Liver (tissue), 9 donors: ENCODE results near the gene DNM3. TPM values are rescaled to one million over a fixed set of nuclear protein-coding genes. Genes with fewer than 3 reads are reported as not detected.

Experiments used
- DNase-seq: peaks from one replicate; pipeline ENCODE4 v3.0.0-alpha.2; 2017; ENCODE audit warnings: low spot score
- H3K27ac ChIP-seq, 2 donors: one replicate each; pipeline ENCODE4 v1.7.0; 2013; ENCODE audit warnings: inconsistent platforms in 2 of 2, low read length in 2 of 2, control low read depth in 1 of 2, low read depth in 1 of 2, mild to moderate bottlenecking in 1 of 2
- H3K27me3 ChIP-seq, 4 donors: one replicate each; pipeline versions ENCODE4 v1.6.1 to v1.7.0; 2013; ENCODE audit warnings: low read length in 3 of 4, inconsistent platforms in 1 of 4, mild to moderate bottlenecking in 1 of 4, moderate library complexity in 1 of 4; ENCODE audit not compliant: control insufficient read depth in 4 of 4, insufficient read depth in 4 of 4
- H3K36me3 ChIP-seq, 4 donors: one replicate each; pipeline versions ENCODE4 v1.6.1 to v1.7.0; 2013; ENCODE audit warnings: low read length in 3 of 4, mild to moderate bottlenecking in 3 of 4, low read depth in 1 of 4, moderate library complexity in 1 of 4; ENCODE audit not compliant: control insufficient read depth in 4 of 4, insufficient read depth in 3 of 4
- H3K4me1 ChIP-seq, 4 donors: one replicate each; pipeline versions ENCODE4 v1.6.1 to v1.7.0; 2013; ENCODE audit warnings: low read length in 3 of 4, mild to moderate bottlenecking in 3 of 4, moderate library complexity in 1 of 4; ENCODE audit not compliant: control insufficient read depth in 4 of 4, insufficient read depth in 4 of 4
- H3K4me3 ChIP-seq, 3 donors: one replicate each; pipeline versions ENCODE4 v1.6.1 to v1.7.0; 2013; ENCODE audit warnings: low read length in 3 of 3, control low read depth in 1 of 3, low read depth in 1 of 3, mild to moderate bottlenecking in 1 of 3
- H3K9ac ChIP-seq, 2 donors: one replicate each; pipeline ENCODE4 v1.7.0; 2013; ENCODE audit warnings: low read length in 2 of 2, mild to moderate bottlenecking in 2 of 2, moderate library complexity in 2 of 2, control low read depth in 1 of 2, low read depth in 1 of 2
- H3K9me3 ChIP-seq, 4 donors: one replicate each; pipeline versions ENCODE4 v1.6.1 to v1.7.0; 2013; ENCODE audit warnings: low read length in 3 of 4; ENCODE audit not compliant: control insufficient read depth in 4 of 4
- EGR1 ChIP-seq, 2 donors: IDR thresholded peaks; 2 replicates each; pipeline ENCODE4 v1.6.1; 2016 to 2018; ENCODE audit warnings: antibody characterized with exemption in 2 of 2, low read depth in 2 of 2
- FOXA1 ChIP-seq: IDR thresholded peaks from 2 replicates; pipeline ENCODE4 v1.6.1; 2016; ENCODE audit warnings: antibody characterized with exemption
- FOXA2 ChIP-seq: IDR thresholded peaks from 2 replicates; pipeline ENCODE4 v1.6.1; 2016; ENCODE audit warnings: antibody characterized with exemption
- GABPA ChIP-seq, 2 donors: IDR thresholded peaks in 1 of 2; conservative IDR thresholded peaks in 1 of 2; 2 replicates each; pipeline ENCODE4 v1.6.1; 2016; ENCODE audit warnings: antibody characterized with exemption in 2 of 2, mild to moderate bottlenecking in 1 of 2, moderate library complexity in 1 of 2
- HNF4A ChIP-seq, 2 donors: conservative IDR thresholded peaks; 2 replicates each; pipeline ENCODE4 v1.6.1; 2016; ENCODE audit warnings: antibody characterized with exemption in 2 of 2, mild to moderate bottlenecking in 2 of 2
- HNF4G ChIP-seq: IDR thresholded peaks from 2 replicates; pipeline ENCODE4 v1.6.1; 2016; ENCODE audit warnings: antibody characterized with exemption
- JUND ChIP-seq, 2 donors: IDR thresholded peaks; 2 replicates each; pipeline ENCODE4 v1.6.1; 2016; ENCODE audit warnings: antibody characterized with exemption in 2 of 2
- NR2F2 ChIP-seq: IDR thresholded peaks from 2 replicates; pipeline ENCODE4 v1.6.1; 2016; ENCODE audit warnings: antibody characterized with exemption
- RAD21 ChIP-seq, 2 donors: IDR thresholded peaks; 2 replicates each; pipeline ENCODE4 v1.6.1; 2016; ENCODE audit warnings: antibody characterized with exemption in 2 of 2, mild to moderate bottlenecking in 2 of 2
- RXRA ChIP-seq, 2 donors: IDR thresholded peaks; 2 replicates each; pipeline ENCODE4 v1.6.1; 2017 to 2018; ENCODE audit warnings: antibody characterized with exemption in 2 of 2, mild to moderate bottlenecking in 1 of 2
- SP1 ChIP-seq: IDR thresholded peaks from 2 replicates; pipeline ENCODE4 v1.6.1; 2018; ENCODE audit warnings: antibody characterized with exemption, mild to moderate bottlenecking
- TAF1 ChIP-seq: conservative IDR thresholded peaks from 2 replicates; pipeline ENCODE4 v1.6.1; 2016; ENCODE audit warnings: antibody characterized with exemption, mild to moderate bottlenecking
- YY1 ChIP-seq: IDR thresholded peaks from 2 replicates; pipeline ENCODE4 v1.6.1; 2016; ENCODE audit warnings: antibody characterized with exemption, mild to moderate bottlenecking
- WGBS: extraction: QIAGEN DNeasy Blood & Tissue Kit; methylation state at CpG from one replicate; pipeline ENCODE4 v1.1.7; 2013; 5-methylcytosine and 5-hydroxymethylcytosine counted together
- polyA plus RNA-seq, 2 donors: library from polyadenylated mRNA; stranded (reverse) in 1 of 2; unstranded in 1 of 2; fragments of 200-250 nt in 1 of 2; fragments of >200 nt in 1 of 2; fragmentation: Nextera tagmentation in 1 of 2; extraction: Ambion mirVana in 1 of 2; gene quantifications; one replicate each; pipeline versions ENCODE4 v1.2.1 to v1.2.3, GENCODE V29; 2013 to 2015
- total RNA-seq, 2 donors: library from RNA; depleted of rRNA; stranded (reverse); fragments of >200 nt; gene quantifications; one replicate each; pipeline ENCODE4 v1.2.3, GENCODE V29; 2014
- TF ChIP-seq, protein P1 (sequence below): IDR thresholded peaks from 2 replicates; pipeline ENCODE4 v1.6.1; 2016; ENCODE audit warnings: antibody characterized with exemption
- TF ChIP-seq, protein P2 (sequence below): IDR thresholded peaks from 2 replicates; pipeline ENCODE4 v1.6.1; 2016; ENCODE audit warnings: antibody characterized with exemption
- TF ChIP-seq, protein P3 (sequence below): IDR thresholded peaks from 2 replicates; pipeline ENCODE4 v1.6.1; 2016; ENCODE audit warnings: antibody characterized with exemption
- TF ChIP-seq, protein P4 (sequence below): fragments of 150-350 bp; IDR thresholded peaks from 2 replicates; pipeline ENCODE4 v1.5.1; 2017; ENCODE audit warnings: improper control_type of control experiment, low read depth, low read length; ENCODE audit not compliant: missing input control
- TF ChIP-seq, protein P5 (sequence below): IDR thresholded peaks from 2 replicates; pipeline ENCODE4 v1.6.1; 2016; ENCODE audit warnings: antibody characterized with exemption, mild to moderate bottlenecking
- donor health status: healthy.
- donor health status: healthy.
- donor health status: healthy.
- donor health status: healthy.
- donor health status: healthy.

The DNM3 gene
- total and polyA plus RNA-seq, 4 donors, result 0.08 to 3.2 (median 1.0) TPM

DNA sequence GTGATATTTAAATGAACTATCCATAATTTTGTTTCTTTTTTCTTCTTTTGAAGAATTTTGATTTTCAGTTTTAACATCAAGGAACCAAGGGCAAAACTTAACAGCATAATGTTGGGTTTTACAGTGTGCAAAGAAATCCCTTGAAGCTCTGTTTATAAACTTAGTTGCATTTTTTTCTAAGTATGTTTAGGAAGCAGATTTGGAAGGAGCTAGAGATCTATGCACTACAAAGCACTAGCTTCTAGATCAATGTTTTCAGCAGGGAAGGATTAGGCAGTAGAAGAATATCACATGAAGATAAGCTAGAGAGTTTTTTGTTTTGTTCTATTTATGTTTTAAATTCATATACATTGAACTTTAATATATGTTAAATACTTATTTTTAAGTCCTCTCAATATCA is 328.5 kb downstream of the DNM3 start:
- H3K36me3 ChIP-seq, result no peaks in the 10 kb centered on the region
- H3K4me1 ChIP-seq, result peaks cover 0 to 1% (median 0%) of the 10 kb centered on the region in 4 donors
- H3K27me3 ChIP-seq, result peaks cover 0 to 2% (median 0%) of the 10 kb centered on the region in 4 donors
- no peak for DNase-seq
- TF ChIP-seq FOXA1 (no peak), TAF1 (no peak)
- no peaks in the 10 kb centered on the region for H3K9me3 ChIP-seq
- no peak overlapping the region for H3K9ac ChIP-seq
- no peak overlapping the region for H3K27ac ChIP-seq
- no peak overlapping the region for H3K4me3 ChIP-seq

DNA sequence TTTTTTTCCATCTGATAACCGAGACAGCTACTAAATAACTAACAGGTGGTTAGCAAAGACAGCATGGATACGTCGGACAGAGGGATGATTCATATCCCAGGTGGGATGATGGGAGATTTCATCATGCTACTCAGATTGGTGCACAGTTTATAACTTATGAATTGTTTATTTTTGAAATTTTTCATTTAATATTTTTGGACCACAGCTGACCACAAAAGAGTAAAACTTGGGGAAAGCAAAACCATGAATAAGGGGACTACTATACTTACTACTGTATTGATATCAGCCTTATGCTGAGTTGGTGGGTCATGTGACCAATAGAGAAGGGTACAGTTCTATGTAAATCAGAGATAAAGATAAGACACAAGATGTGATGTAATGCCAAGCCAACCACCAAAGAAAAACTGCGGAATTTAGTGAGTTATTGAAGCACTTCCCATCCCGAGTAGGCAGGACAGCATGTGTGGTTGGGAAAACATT is 331.1 kb downstream of the DNM3 start:
- WGBS, result 91% methylated on average over 5 of the region's 5 CpGs
- Histone ChIP-seq H3K27me3 (peaks cover 0 to 2% (median 0%) of the 10 kb centered on the region in 4 donors), H3K27ac (no peak overlapping the region), H3K4me1 (peaks cover 0 to 1% (median 0%) of the 10 kb centered on the region in 4 donors), H3K4me3 (no peak overlapping the region), H3K9ac (no peak overlapping the region), H3K36me3 (no peaks in the 10 kb centered on the region), H3K9me3 (no peaks in the 10 kb centered on the region)
- no peak for TF ChIP-seq TAF1
- TF ChIP-seq EGR1 (IDR thresholded peaks at IDR 0.05; ENCODE audit: low read depth in 2 of 2), result no peak
- no peak for DNase-seq

DNA sequence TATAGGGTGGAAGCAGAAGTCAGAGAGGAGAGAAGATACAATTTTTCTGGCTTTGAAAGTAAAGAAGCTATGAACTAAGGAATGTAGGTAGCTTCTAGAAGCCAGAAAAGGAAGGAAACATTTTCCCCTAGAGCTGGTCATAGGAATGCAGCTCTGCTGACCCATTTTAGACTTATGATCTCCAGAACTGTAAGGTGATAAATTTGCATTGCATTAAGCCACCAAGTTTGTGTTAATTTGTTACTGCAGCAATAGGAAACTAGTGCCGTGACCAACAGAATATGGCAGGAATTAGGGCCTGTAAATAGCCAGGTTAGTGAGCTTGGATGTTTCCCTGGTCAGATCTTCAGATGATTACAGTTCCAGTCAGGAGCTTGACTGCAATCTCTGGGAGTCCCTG is 334.9 kb downstream of the DNM3 start:
- Histone ChIP-seq H3K27me3 (peaks cover 0 to 2% (median 0%) of the 10 kb centered on the region in 4 donors), H3K4me1 (no peaks in the 10 kb centered on the region), H3K9me3 (no peaks in the 10 kb centered on the region), H3K4me3 (no peak overlapping the region), H3K27ac (no peak overlapping the region), H3K9ac (no peak overlapping the region), H3K36me3 (no peaks in the 10 kb centered on the region)
- 97% methylated on average over 1 of the region's 1 CpG for WGBS
- TF ChIP-seq RAD21 (IDR thresholded peaks at IDR 0.05) (no peak), SP1 (no peak), NR2F2 (no peak), HNF4G (no peak), HNF4A (conservative IDR thresholded peaks at IDR 0.05) (no peak), FOXA2 (no peak), YY1 (no peak), EGR1 (IDR thresholded peaks at IDR 0.05; ENCODE audit: low read depth in 2 of 2) (no peak), JUND (IDR thresholded peaks at IDR 0.05) (no peak), RXRA (IDR thresholded peaks at IDR 0.05) (no peak), TAF1 (no peak), FOXA1 (no peak), GABPA (IDR thresholded peaks at IDR 0.05 in 1 of 2, conservative IDR thresholded peaks at IDR 0.05 in 1 of 2) (no peak)
- TF ChIP-seq, protein P1, sequence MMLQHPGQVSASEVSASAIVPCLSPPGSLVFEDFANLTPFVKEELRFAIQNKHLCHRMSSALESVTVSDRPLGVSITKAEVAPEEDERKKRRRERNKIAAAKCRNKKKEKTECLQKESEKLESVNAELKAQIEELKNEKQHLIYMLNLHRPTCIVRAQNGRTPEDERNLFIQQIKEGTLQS, result no peak
- TF ChIP-seq, protein P2, sequence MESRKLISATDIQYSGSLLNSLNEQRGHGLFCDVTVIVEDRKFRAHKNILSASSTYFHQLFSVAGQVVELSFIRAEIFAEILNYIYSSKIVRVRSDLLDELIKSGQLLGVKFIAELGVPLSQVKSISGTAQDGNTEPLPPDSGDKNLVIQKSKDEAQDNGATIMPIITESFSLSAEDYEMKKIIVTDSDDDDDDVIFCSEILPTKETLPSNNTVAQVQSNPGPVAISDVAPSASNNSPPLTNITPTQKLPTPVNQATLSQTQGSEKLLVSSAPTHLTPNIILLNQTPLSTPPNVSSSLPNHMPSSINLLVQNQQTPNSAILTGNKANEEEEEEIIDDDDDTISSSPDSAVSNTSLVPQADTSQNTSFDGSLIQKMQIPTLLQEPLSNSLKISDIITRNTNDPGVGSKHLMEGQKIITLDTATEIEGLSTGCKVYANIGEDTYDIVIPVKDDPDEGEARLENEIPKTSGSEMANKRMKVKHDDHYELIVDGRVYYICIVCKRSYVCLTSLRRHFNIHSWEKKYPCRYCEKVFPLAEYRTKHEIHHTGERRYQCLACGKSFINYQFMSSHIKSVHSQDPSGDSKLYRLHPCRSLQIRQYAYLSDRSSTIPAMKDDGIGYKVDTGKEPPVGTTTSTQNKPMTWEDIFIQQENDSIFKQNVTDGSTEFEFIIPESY, result no peak
- TF ChIP-seq, protein P3, sequence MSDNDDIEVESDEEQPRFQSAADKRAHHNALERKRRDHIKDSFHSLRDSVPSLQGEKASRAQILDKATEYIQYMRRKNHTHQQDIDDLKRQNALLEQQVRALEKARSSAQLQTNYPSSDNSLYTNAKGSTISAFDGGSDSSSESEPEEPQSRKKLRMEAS, result no peak
- TF ChIP-seq, protein P4, sequence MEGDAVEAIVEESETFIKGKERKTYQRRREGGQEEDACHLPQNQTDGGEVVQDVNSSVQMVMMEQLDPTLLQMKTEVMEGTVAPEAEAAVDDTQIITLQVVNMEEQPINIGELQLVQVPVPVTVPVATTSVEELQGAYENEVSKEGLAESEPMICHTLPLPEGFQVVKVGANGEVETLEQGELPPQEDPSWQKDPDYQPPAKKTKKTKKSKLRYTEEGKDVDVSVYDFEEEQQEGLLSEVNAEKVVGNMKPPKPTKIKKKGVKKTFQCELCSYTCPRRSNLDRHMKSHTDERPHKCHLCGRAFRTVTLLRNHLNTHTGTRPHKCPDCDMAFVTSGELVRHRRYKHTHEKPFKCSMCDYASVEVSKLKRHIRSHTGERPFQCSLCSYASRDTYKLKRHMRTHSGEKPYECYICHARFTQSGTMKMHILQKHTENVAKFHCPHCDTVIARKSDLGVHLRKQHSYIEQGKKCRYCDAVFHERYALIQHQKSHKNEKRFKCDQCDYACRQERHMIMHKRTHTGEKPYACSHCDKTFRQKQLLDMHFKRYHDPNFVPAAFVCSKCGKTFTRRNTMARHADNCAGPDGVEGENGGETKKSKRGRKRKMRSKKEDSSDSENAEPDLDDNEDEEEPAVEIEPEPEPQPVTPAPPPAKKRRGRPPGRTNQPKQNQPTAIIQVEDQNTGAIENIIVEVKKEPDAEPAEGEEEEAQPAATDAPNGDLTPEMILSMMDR, result no peak
- TF ChIP-seq, protein P5, sequence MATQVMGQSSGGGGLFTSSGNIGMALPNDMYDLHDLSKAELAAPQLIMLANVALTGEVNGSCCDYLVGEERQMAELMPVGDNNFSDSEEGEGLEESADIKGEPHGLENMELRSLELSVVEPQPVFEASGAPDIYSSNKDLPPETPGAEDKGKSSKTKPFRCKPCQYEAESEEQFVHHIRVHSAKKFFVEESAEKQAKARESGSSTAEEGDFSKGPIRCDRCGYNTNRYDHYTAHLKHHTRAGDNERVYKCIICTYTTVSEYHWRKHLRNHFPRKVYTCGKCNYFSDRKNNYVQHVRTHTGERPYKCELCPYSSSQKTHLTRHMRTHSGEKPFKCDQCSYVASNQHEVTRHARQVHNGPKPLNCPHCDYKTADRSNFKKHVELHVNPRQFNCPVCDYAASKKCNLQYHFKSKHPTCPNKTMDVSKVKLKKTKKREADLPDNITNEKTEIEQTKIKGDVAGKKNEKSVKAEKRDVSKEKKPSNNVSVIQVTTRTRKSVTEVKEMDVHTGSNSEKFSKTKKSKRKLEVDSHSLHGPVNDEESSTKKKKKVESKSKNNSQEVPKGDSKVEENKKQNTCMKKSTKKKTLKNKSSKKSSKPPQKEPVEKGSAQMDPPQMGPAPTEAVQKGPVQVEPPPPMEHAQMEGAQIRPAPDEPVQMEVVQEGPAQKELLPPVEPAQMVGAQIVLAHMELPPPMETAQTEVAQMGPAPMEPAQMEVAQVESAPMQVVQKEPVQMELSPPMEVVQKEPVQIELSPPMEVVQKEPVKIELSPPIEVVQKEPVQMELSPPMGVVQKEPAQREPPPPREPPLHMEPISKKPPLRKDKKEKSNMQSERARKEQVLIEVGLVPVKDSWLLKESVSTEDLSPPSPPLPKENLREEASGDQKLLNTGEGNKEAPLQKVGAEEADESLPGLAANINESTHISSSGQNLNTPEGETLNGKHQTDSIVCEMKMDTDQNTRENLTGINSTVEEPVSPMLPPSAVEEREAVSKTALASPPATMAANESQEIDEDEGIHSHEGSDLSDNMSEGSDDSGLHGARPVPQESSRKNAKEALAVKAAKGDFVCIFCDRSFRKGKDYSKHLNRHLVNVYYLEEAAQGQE, result no peak
- no peak for DNase-seq
